ENCODE measurements around the gene PDE4B.
"Not testable (repeated sequence)": the region's sequence is repeated elsewhere in the genome, so short reads cannot be mapped to it uniquely, and the experiment has no call there.

Gene PDE4B

DNA sequence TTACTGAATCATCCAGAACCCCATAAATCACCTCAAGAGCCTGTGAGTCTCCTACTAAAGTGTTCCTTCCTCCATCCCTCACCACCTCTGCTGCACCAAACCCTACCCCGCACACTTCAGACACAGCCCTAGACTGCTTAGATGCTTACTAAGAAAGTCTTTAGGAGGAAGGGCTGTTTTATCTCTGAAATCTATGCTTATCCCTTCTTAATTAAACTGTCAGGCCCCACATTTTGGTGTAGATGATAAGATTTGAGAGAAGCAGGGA, 524.5 kb downstream of the PDE4B start:
- Histone ChIP-seq H3K4me3 (IDR thresholded peaks at IDR 0.05; ENCODE audit: insufficient read depth, low read depth, low read length) (no peak overlapping the region), H2AFZ (ENCODE audit: low read depth) (no peak overlapping the region), H3K27me3 (ENCODE audit: insufficient read depth, low read depth) (no peaks in the 10 kb centered on the region), H3K79me2 (ENCODE audit: insufficient read depth, low read depth) (no peaks in the 10 kb centered on the region), H3K27ac (no peak overlapping the region), H4K20me1 (ENCODE audit: insufficient read depth) (no peaks in the 10 kb centered on the region), H3K36me3 (ENCODE audit: insufficient read depth) (no peaks in the 10 kb centered on the region), H3K4me1 (ENCODE audit: low read depth, poor library complexity, severe bottlenecking) (no peaks in the 10 kb centered on the region), H3K9ac (no peak overlapping the region), H3K4me2 (no peak overlapping the region)
- TF ChIP-seq, protein P1, sequence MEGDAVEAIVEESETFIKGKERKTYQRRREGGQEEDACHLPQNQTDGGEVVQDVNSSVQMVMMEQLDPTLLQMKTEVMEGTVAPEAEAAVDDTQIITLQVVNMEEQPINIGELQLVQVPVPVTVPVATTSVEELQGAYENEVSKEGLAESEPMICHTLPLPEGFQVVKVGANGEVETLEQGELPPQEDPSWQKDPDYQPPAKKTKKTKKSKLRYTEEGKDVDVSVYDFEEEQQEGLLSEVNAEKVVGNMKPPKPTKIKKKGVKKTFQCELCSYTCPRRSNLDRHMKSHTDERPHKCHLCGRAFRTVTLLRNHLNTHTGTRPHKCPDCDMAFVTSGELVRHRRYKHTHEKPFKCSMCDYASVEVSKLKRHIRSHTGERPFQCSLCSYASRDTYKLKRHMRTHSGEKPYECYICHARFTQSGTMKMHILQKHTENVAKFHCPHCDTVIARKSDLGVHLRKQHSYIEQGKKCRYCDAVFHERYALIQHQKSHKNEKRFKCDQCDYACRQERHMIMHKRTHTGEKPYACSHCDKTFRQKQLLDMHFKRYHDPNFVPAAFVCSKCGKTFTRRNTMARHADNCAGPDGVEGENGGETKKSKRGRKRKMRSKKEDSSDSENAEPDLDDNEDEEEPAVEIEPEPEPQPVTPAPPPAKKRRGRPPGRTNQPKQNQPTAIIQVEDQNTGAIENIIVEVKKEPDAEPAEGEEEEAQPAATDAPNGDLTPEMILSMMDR (conservative IDR thresholded peaks at IDR 0.05; ENCODE audit: low read depth, low read length): no peak

DNA sequence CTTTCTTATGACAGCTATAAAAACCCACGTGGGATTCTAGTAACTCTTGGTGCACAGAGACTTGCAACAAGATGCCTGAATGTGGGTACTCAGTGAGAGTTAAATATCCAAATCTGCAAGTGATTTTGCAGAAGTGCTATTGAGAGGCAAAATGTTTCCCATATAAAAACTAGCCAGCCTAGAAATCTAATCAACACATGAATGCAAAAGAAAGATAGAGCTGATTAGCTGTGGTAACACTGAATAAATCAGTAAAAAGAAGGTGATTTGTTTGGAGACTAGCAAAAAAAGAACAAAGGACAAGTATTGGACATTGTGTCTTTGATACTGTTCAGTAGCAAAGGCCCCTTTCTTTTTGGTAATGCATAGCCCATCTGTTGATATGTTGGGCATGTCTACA, 527.5 kb downstream of the PDE4B start:
- H3K4me3 ChIP-seq (IDR thresholded peaks at IDR 0.05; ENCODE audit: insufficient read depth, low read depth, low read length): no peak overlapping the region
- no peak overlapping the region for H3K4me2 ChIP-seq
- TF ChIP-seq, protein P1 (conservative IDR thresholded peaks at IDR 0.05; ENCODE audit: low read depth, low read length): no peak
- no peaks in the 10 kb centered on the region for H3K79me2 ChIP-seq (ENCODE audit: insufficient read depth, low read depth)
- H2AFZ ChIP-seq (ENCODE audit: low read depth): no peak overlapping the region
- H3K27ac ChIP-seq: no peak overlapping the region
- no peak overlapping the region for H3K9ac ChIP-seq
- H3K4me1 ChIP-seq (ENCODE audit: low read depth, poor library complexity, severe bottlenecking): no peaks in the 10 kb centered on the region
- no peaks in the 10 kb centered on the region for H3K36me3 ChIP-seq (ENCODE audit: insufficient read depth)
- no peaks in the 10 kb centered on the region for H4K20me1 ChIP-seq (ENCODE audit: insufficient read depth)
- H3K27me3 ChIP-seq (ENCODE audit: insufficient read depth, low read depth): no peaks in the 10 kb centered on the region

DNA sequence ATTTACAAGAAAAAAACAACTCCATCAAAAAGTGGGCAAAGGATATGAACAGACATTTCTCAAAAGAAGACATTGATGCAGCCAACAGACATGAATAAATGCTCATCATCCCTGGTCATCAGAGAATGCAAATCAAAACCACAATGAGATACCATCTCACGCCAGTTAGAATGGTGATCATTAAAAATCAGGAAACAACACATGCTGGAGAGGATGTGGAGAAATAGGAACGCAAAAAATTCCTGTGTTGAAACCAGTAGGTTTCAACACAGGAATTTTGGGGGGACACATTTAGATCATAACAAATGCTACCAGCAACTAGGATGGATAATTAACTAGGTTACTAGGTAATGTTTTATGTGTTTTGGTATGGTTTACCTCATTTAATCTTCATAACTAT, 529.8 kb downstream of the PDE4B start:
- not testable (repeated sequence) for H3K4me2 ChIP-seq; H3K4me1 ChIP-seq (ENCODE audit: low read depth, poor library complexity, severe bottlenecking); H2AFZ ChIP-seq (ENCODE audit: low read depth); H3K27me3 ChIP-seq (ENCODE audit: insufficient read depth, low read depth); H3K9ac ChIP-seq; H3K27ac ChIP-seq; H3K36me3 ChIP-seq (ENCODE audit: insufficient read depth); H4K20me1 ChIP-seq (ENCODE audit: insufficient read depth); H3K4me3 ChIP-seq (IDR thresholded peaks at IDR 0.05; ENCODE audit: insufficient read depth, low read depth, low read length); H3K79me2 ChIP-seq (ENCODE audit: insufficient read depth, low read depth)

DNA sequence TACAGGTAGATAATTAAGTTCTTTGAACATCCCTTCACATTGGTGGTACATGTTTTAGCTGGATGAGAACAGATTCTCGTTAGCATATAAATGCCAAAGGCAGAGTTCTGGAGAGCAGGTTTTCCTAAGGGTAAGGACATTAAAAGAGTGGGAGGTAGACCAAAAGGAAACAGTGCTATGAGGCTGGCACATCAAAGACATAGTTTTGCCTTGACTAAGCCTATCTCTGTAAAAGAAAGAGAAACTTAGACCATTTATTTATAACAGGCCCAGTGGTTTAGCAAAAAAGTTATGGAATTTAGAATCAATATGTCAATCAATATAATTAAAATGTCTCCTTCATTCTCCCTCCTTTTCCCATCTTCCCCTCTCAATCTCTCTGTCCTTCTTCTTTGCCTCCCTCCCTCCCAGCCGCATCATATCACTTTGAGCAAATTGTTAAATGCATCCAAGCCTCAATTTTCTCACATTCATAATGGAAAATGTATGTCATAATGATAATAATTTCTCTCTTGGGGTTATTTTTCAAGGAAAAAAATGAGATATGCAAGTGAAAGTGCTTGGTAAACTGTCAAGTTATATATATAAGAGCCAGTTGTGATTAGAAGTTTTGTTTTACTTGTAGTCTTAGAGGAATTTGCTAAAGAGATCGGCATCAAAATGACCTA, 531.4 kb downstream of the PDE4B start:
- TF ChIP-seq, protein P1 (conservative IDR thresholded peaks at IDR 0.05; ENCODE audit: low read depth, low read length): no peak
- no peaks in the 10 kb centered on the region for H3K4me1 ChIP-seq (ENCODE audit: low read depth, poor library complexity, severe bottlenecking)

DNA sequence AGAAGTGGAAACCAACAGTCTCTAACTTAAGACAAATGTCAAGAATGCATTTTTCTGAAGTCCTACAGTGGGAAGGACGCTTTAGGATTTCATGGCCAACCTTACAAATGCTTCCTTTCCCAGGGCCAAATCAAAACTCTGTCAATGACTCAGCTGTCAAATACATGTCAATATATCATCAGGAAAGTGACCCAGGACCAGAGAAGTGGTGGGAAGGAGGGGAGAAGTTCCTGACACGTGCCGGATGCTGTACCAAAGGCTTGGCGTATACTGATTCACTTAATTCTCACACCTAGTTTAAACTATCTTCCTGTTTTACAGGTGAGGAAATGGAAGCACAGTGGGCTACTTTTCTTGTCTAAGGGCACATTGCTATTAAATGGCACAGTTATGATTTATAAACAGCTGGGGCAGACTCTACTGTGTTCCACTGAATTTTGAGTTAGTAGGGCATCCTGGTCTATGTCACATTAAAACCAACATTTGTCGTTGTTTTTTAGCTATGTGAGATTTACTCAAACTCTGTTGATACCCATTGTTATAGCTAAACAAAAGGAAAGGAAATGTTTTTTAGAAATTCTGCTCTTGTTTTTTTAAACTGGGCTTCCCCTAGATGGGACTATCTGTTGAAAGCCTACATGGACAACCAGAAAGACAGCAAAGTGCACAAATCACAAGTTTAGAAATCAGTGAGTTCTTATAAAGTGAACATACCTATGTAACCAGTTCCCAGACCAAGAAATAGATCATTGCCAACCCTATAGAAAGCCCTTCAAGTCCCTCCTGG, 533.1 kb downstream of the PDE4B start:
- Histone ChIP-seq H3K36me3 (ENCODE audit: insufficient read depth) (no peaks in the 10 kb centered on the region), H3K4me1 (ENCODE audit: low read depth, poor library complexity, severe bottlenecking) (peaks cover under 1% of the 10 kb centered on the region), H4K20me1 (ENCODE audit: insufficient read depth) (no peaks in the 10 kb centered on the region), H3K4me3 (IDR thresholded peaks at IDR 0.05; ENCODE audit: insufficient read depth, low read depth, low read length) (no peak overlapping the region), H3K27me3 (ENCODE audit: insufficient read depth, low read depth) (no peaks in the 10 kb centered on the region), H3K79me2 (ENCODE audit: insufficient read depth, low read depth) (no peaks in the 10 kb centered on the region), H3K27ac (no peak overlapping the region), H3K4me2 (no peak overlapping the region), H3K9ac (no peak overlapping the region), H2AFZ (ENCODE audit: low read depth) (no peak overlapping the region)
- TF ChIP-seq, protein P1 (conservative IDR thresholded peaks at IDR 0.05; ENCODE audit: low read depth, low read length): no peak

More for the DNA sequence above, 531.4 kb downstream of the PDE4B start:
- Histone ChIP-seq H3K4me3 (IDR thresholded peaks at IDR 0.05; ENCODE audit: insufficient read depth, low read depth, low read length) (no peak overlapping the region), H3K79me2 (ENCODE audit: insufficient read depth, low read depth) (no peaks in the 10 kb centered on the region), H3K9ac (no peak overlapping the region), H2AFZ (ENCODE audit: low read depth) (no peak overlapping the region), H3K27ac (no peak overlapping the region), H4K20me1 (ENCODE audit: insufficient read depth) (no peaks in the 10 kb centered on the region), H3K27me3 (ENCODE audit: insufficient read depth, low read depth) (no peaks in the 10 kb centered on the region), H3K4me2 (no peak overlapping the region), H3K36me3 (ENCODE audit: insufficient read depth) (no peaks in the 10 kb centered on the region)

Data from KMS-11 (cell line).